Esophagus mucosa (tissue), 1 donor: ENCODE data around the gene ZBTB7C. TPM values are rescaled to one million over a fixed set of nuclear protein-coding genes. Genes with fewer than 3 reads are reported as not detected.

Source experiments
- ATAC-seq: fragments of 200-7000 bp; cut with Tn5 transposase; one replicate; pipeline ENCODE4 v1.9.1; 2020
- total RNA-seq: library from RNA; stranded (reverse); gene quantifications from one replicate; pipeline ENCODE4 v1.2.4, GENCODE V29; 2023
- donor health status: DM: yes; HTN: yes; CAD: no.

The ZBTB7C gene
- total RNA-seq, 1 donor from 2014 or later, result 28.8 TPM

DNA sequence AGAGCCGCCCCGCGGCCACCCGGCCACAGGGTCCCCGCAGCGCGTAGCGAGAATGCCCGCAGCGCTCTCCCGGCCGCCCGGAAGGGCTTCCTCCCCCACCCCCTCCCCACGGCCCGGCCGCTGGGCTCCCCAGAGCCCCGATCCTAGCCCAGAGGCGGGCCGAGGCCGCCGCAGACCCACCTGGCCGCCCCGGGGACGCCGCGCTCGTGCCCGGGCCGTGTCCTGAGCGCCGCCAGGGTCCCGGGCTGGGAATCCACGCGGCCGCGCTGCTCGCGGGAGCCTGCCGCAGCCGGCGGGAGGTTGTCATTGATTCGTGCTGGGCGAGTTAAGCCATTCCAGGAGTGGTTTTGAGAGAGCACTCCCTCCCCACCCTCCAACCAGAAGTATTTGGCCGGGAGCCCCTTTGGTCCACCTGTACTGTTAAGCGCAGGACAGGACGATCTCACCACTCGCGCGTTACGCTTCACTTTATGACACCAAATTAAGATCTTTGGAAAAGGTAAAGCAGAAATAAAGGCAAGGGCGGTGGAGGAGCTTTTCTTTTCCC lies 272.3 kb downstream of the ZBTB7C start:
- ATAC-seq, result peak; percentile 19

DNA sequence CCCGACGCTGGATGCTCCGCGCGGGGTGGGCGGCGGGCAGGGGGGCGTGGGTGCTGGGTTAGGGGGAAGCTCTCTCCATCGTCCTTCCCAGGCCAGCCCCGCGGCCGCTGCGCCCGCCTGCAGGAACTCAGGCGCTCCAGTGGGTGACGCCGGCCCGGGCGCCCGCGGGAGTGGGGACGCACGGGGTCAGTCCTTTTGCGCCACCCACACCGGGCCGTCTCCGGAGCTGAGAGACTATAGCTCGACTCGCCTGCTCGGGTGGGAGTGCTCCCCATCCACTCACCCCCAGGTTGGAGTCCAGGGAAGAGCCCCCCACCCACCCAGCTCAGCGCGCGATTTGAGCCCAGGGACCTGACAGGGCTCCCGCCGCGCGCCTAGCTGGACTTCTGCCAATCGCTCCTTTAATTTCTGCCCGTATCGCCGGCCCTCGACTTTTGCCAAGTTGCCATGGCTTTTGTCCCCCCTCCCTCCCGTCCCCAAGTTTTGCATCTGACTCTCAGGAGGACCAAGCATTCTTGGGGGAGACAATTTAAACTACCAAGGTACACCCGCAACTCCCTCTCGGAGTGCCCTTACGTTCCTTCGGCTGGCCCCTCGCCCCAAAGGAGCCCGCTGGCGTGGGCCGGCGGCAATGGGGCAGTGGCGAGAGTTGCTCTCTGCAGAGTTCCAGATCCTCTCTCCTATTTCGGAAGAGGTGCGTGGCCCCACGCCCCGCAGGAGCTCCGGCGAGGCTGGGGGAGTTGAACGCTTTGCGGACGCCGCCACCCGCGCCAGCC lies 272.9 kb downstream of the ZBTB7C start:
- no peak for ATAC-seq

DNA sequence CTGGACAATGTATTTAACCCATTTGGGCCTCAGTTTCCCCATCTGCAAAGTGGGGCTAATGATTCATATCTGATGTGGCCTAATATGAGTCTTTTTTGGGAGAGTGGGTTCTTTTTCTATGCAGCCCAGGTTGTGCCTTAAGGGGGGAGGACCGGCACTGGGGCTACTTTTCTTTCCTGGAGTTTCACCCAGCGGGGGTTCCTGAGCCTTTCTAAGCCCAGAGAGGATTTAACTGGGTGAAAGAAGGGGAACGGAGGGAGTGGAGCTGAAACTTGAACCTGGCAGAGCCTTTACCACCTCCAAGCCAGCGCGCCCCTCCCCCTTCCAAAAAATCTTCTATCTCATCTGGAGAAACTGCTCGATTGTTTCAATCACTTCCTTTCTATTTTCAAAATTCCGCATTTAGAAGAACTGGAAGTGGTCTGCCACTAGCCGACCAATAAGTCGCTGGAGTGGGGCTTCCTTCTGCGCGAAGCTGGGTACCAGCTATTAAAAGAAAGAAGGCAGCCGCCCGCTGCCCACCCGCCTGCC lies 273.7 kb downstream of the ZBTB7C start:
- ATAC-seq, result no peak

GRCh38 chr18:48134609-48135008 lies 274.6 kb downstream of the ZBTB7C start:
- no peak for ATAC-seq

DNA sequence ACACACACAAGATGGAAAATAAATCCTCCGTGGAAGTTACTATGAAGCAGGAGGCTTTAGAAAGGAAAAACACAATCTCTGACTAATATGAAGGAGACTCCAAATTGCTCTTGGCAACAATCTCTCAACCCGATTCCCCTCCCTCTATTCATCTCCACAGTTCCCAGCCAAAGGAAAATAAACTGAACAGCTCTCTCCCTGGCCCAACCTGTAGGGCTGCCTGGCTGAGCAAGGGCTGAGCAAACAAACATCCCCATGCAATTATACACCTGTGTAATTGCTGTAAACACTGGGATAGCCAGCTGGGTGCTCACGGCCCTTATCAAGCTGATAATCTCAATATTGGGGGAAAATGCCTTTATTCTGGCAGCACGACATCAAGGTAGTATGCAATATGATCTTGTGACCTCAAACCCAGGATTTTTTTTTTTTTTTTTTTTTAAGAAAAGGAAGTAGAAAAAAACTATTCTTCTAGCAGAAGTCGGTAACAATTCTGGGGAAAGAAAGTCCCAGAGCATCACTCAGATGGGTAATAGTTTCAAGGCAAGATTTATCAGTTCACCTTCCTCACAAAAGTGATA lies 275.4 kb downstream of the ZBTB7C start:
- peak; percentile 79 for ATAC-seq

GRCh38 chr18:48132797-48133655 lies 276.2 kb downstream of the ZBTB7C start:
- ATAC-seq, result peak; percentile 41

DNA sequence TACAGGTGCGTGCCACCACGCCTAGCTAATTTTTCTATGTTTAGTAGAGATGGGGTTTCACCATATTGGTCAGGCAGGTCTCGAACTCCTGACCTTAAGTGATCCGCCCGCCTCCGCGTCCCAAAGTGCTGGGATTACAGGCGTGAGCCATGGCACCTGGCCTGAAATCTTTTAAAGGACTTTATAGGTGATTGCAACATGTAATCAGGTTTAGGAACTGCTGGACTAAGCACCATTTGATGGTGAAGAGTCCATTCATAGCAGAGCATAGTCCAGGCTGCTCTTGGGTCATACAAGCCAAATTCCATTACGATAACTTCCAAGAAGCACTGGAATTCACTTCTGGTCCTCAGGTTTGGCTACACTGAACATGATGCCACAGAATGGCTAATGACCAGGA lies 278.1 kb downstream of the ZBTB7C start:
- no peak for ATAC-seq

DNA sequence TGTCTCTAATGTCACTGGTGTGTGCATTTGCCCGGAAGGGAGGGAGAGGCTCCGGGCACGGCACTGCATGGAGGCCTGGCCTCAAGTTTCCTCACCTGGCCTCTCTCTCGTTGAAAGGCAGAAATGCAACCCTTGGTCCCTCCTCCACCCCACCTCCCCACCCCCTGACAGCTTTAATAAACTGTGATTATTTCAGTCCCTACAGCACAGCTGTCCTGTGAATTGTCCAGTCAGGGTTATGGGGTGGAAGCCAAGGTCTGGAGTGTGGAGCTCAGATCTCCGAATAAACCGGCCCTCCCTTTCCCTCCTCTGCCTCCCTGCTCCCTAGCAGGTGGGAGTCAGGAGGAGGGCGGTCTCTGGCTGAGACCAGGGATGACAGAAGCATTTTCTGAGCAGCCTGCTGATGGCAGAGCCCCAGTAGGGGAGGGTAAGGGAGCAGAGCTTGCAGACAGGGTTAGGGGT lies 279.5 kb downstream of the ZBTB7C start:
- ATAC-seq, result no peak

- no peak for ATAC-seq
These were observed 281.6 kb downstream of the ZBTB7C start for GRCh38 chr18:48127606-48128005.

DNA sequence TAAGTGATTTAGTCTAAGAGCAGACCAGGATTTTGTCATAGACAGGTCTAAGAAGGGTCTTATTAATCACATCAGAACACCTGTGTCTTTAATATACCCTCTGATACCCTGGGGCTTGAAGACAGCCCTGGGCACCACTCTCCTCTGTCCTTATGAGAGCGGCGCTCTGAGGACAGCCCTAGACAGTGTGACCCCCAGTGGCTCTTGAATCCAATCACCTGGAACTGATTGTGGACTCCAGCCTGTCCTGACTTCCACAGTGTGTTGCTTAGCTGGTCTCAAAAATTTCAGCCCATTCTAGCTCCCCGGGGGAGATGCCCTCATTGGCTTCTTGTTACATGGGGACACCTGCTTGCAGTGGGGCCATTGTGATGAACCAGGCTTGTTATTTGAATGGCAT lies 282.9 kb downstream of the ZBTB7C start:
- ATAC-seq, result no peak

- no peak for ATAC-seq
These were observed 283.5 kb downstream of the ZBTB7C start for GRCh38 chr18:48125724-48126123.

DNA sequence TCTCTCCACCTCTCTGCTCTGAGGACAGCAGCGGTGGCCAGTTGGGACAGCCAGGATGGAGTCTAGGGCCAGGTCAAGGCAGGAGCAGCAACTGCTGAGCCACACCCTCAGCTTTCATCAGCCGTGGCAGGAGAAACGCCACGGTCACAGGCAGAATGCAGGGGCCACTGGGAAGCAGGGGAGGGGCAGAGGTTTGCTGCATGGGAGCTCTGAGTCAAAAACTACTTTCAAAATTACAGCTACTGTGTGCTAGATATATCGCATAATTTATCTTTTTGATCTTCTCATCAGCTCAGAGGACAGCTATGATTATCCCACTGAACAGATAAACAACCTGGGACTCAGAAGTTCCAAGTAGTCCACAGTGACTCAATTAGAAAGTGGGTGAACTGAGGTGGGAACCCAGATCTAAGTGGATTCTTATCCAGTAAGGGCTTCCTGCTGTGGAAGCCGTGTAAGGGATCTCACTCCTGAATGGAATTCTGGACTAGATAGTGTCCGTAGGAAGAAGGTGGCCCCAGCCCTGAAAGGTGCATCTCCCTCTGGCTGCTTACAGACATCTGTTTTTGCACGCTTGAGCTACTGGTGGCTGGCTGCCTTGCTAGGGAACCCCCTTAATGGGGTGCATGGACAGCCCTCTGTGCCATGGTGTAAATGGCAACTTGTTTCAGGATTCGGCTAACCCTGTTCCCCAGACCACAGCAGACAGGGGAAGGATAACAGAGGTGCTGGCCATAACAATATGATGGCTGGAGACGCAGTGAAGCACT lies 284.1 kb downstream of the ZBTB7C start:
- no peak for ATAC-seq

DNA sequence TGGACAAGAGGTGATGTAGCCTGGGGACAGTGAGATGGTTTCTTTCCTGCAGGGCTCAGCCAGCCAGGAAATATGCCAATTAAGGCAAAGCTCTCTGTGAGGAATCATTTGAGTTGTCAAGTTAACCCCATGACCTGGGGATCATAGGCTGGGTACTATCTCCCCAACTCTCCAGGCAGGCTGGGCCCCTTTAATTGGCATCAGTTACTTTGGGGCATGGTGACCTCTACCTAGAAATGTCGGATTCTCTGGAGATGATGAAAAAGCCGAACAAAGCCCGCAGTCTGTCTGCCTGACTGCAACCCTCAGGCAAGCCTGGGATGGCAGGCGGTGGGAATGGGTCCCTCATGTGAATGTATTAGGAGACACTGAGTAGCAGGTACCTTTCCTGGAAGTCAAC lies 285.2 kb downstream of the ZBTB7C start:
- ATAC-seq, result no peak

DNA sequence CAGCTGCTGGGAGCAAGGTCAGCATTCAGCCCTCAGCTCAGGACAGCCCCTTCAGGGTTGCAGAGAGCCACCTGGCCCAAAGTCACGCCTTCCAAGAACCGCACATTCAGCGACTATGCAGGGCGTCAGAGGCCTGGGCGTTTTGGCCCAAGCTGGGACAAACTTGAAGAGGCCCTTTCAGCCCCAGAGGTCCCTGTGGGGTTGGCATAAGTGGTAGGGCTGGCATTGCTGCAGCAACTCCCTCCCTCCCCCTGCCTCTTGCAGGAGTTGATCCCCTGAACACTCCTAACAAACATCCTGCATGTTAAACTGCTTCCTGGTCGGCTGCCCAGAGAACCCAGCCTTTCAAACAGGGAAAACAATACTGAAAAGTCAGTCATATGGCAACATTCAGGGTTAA lies 285.9 kb downstream of the ZBTB7C start:
- ATAC-seq, result peak; percentile 3

DNA sequence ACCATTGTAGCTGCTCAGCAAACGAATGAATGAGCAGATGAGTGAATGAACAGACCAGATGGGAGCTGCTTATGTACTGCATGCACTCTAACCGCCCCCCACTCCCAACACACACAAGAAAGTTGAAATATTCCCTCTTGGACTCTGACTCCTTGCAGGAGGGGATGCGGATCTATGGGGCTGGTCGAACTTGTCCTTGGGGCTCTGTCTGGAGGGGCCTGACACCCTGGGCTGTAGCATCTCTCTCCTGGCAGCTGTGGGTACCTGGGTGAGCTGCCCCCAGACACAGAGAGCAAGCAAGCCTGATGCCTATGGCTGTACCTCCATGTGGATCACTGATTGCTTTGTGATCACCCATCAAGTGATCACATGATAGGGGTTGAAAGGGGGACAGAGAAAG lies 286.4 kb downstream of the ZBTB7C start:
- no peak for ATAC-seq

DNA sequence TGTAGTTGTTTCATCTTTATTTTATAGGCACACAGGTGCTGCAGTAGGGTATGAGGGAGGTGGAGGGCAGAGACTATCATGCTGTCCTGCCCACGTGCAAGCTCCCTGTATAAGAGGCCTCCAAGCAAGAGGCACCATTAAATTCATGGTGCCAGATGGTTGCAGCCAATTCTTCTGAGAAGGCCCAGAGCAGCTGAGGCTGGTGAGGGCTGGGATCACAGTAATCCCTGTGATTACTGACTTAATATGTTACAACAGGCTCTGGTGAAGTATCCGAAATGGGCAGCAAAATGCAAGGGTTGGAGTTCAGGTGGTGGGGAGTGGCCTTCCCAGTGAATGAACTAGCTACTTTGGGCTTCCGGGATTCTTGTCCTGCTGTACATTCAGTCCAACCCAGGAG lies 286.8 kb downstream of the ZBTB7C start:
- peak; percentile 85 for ATAC-seq

DNA sequence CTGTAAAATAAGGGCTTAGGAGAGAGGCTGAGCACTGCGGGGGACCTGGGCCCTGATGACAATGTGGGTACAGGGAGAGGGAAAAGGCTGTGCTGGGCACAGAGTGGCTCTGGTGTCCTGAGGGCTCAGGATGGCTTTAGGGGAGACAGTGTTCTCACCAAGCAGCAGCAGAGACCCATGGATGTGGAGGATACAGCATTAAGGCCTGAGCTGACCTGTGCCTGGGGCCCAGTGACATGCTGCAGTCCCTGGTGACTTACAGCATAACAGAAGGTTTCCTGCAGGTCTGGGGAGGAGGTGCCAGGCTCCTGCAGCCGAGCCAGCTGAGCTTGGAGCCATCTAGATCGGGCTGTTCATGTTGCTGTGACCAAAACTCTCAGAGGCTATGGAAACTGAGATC lies 287.4 kb downstream of the ZBTB7C start:
- ATAC-seq, result no peak

GRCh38 chr18:48119204-48119603 lies 290.0 kb downstream of the ZBTB7C start:
- no peak for ATAC-seq

- ATAC-seq, result no peak
These were observed 292.1 kb downstream of the ZBTB7C start for GRCh38 chr18:48116873-48117630.

DNA sequence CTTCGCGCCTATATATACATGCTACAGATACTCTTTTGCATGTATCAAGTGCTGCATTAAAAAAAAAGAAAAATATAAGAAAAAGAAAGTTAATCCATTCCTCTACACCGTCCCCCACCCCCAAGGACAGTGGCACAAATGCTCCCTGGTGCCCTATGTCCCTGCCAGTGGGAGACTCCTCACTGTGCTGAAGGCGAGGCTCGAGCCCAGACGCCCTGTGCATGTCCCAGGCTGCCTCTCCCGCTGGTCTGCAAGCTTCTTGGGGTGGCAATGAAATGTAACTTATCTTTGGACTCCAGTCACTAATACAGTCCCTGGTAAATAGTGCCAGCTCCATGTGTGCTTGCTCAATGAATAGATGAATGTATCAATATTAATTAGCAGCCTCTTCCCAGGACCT lies 293.2 kb downstream of the ZBTB7C start:
- no peak for ATAC-seq

GRCh38 chr18:48113691-48114090 lies 295.5 kb downstream of the ZBTB7C start:
- ATAC-seq, result no peak
